Smooth muscle cell (in vitro differentiated cells): ENCODE data around the gene MS4A14. TPM values are rescaled to one million over a fixed set of nuclear protein-coding genes. Genes with fewer than 3 reads are reported as not detected.

Source experiments
- DNase-seq: peaks from one replicate; lab custom pipeline; 2025; ENCODE audit not compliant: unreplicated experiment; lab: John Stamatoyannopoulos, UW
- H2AFZ ChIP-seq: fragments of 200-600 bp; sonication (generic); 2 replicates; pipeline ENCODE4 v1.6.0; 2016; ENCODE audit warnings: antibody characterized with exemption, low read depth, mild to moderate bottlenecking
- H3F3A ChIP-seq: fragments of 200-600 bp; sonication (generic); 2 replicates; pipeline ENCODE4 v1.6.0; 2017; ENCODE audit warnings: antibody characterized with exemption, low read depth
- H3K27ac ChIP-seq: fragments of 200-600 bp; sonication (generic); 2 replicates; pipeline ENCODE4 v1.5.1; 2016; ENCODE audit warnings: low read depth, mild to moderate bottlenecking
- H3K27me3 ChIP-seq: fragments of 200-600 bp; sonication (generic); 2 replicates; pipeline ENCODE4 v1.6.1; 2016; ENCODE audit warnings: low read depth, mild to moderate bottlenecking
- H3K36me3 ChIP-seq: fragments of 200-600 bp; sonication (generic); 2 replicates; pipeline ENCODE4 v1.5.1; 2016; ENCODE audit warnings: low read depth
- H3K4me1 ChIP-seq: fragments of 200-600 bp; sonication (generic); 2 replicates; pipeline ENCODE4 v1.5.1; 2016; ENCODE audit warnings: low read depth
- H3K4me2 ChIP-seq: fragments of 200-600 bp; sonication (generic); 2 replicates; pipeline ENCODE4 v1.6.0; 2016; ENCODE audit warnings: mild to moderate bottlenecking
- H3K4me3 ChIP-seq: fragments of 200-600 bp; sonication (generic); 2 replicates; pipeline ENCODE4 v1.5.1; 2016; ENCODE audit warnings: mild to moderate bottlenecking
- H3K79me2 ChIP-seq: fragments of 200-600 bp; sonication (generic); 2 replicates; pipeline ENCODE4 v1.6.0; 2016; ENCODE audit warnings: low read depth, mild to moderate bottlenecking
- H3K9ac ChIP-seq: fragments of 200-600 bp; sonication (generic); 2 replicates; pipeline ENCODE4 v1.6.0; 2016; ENCODE audit warnings: low read depth
- H3K9me3 ChIP-seq: fragments of 200-600 bp; sonication (generic); replicated peaks from 2 replicates; pipeline ENCODE4 v1.5.1; 2016; ENCODE audit warnings: low read depth
- H4K20me1 ChIP-seq: fragments of 200-600 bp; sonication (generic); 2 replicates; pipeline ENCODE4 v1.6.0; 2016; ENCODE audit warnings: low read depth
- WGBS: methylation state at CpG from one replicate; pipeline ENCODE4 v1.1.7; 2016; ENCODE audit warnings: low lambda C conversion rate; 5-methylcytosine and 5-hydroxymethylcytosine counted together
- polyA plus RNA-seq: library from polyadenylated mRNA; unstranded; fragments of >200 nt; fragmentation: Nextera tagmentation; extraction: Ambion mirVana; gene quantifications from 2 replicates; pipeline ENCODE4 v1.2.1, GENCODE V29; 2016
- total RNA-seq: library from RNA; depleted of rRNA; stranded (reverse); fragments of >200 nt; gene quantifications from 2 replicates; pipeline ENCODE4 v1.2.3, GENCODE V29; 2014
- TF ChIP-seq, protein P1 (sequence below): fragments of 200-600 bp; sonication (generic); IDR thresholded peaks from 2 replicates; pipeline ENCODE4 v1.5.1; 2017; ENCODE audit warnings: borderline replicate concordance, mild to moderate bottlenecking, antibody characterized with exemption; ENCODE audit not compliant: insufficient read depth, poor library complexity, severe bottlenecking

The MS4A14 gene
- total and polyA plus RNA-seq, 2 experiments from 2014 or later: not detected

DNA sequence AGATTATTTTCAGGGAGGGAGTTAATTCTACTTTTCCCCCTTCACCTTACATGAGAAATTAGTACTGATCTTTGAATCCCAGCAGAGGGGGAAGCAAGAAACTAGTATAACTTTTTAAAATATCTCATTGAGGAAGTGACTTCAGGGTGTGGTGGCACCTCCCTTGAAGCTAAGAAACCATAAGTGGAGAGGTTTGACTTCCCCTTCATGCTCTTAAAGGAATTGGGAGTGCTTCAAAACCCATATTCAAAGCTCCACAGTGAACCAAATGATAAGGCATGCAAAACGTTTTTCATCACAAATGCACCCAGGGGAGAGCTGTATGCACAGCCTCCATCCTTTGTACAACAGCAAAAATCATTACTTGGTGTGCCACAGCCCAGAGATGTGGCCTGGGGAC lies 540 bp downstream of the MS4A14 start:
- Histone ChIP-seq H3K79me2 (no peaks in the 10 kb centered on the region), H3K9me3 (no peaks in the 10 kb centered on the region), H3K4me3 (no peak overlapping the region), H3K27me3 (no peaks in the 10 kb centered on the region), H3K9ac (no peak overlapping the region), H3F3A (no peaks in the 10 kb centered on the region), H4K20me1 (no peaks in the 10 kb centered on the region), H2AFZ (no peak overlapping the region), H3K4me2 (no peak overlapping the region), H3K36me3 (no peaks in the 10 kb centered on the region), H3K4me1 (no peaks in the 10 kb centered on the region), H3K27ac (no peak overlapping the region)
- 12% methylated on average over 1 of the region's 1 CpG for WGBS
- DNase-seq: no peak
- TF ChIP-seq, protein P1, sequence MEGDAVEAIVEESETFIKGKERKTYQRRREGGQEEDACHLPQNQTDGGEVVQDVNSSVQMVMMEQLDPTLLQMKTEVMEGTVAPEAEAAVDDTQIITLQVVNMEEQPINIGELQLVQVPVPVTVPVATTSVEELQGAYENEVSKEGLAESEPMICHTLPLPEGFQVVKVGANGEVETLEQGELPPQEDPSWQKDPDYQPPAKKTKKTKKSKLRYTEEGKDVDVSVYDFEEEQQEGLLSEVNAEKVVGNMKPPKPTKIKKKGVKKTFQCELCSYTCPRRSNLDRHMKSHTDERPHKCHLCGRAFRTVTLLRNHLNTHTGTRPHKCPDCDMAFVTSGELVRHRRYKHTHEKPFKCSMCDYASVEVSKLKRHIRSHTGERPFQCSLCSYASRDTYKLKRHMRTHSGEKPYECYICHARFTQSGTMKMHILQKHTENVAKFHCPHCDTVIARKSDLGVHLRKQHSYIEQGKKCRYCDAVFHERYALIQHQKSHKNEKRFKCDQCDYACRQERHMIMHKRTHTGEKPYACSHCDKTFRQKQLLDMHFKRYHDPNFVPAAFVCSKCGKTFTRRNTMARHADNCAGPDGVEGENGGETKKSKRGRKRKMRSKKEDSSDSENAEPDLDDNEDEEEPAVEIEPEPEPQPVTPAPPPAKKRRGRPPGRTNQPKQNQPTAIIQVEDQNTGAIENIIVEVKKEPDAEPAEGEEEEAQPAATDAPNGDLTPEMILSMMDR: no peak

DNA sequence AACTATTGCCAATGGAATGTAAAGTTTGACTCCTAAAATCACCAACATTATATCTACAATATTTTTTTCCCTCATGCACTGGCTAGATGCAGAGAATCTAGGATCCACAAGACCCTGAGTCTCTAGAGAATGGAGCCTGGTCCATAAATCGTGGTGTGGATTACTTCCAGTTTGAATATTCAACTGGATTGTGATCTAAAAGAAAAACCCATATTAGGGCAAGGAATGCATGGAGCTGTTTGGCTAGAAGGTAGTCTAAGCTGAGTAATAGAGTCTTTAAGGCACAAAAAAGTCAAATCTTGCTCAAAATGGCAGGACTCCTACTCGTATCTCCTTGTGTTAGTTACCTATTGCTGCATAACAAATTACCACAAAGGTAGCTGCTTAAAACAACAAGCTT lies 23.8 kb downstream of the MS4A14 start:
- no peaks in the 10 kb centered on the region for H3K27me3 ChIP-seq
- no peaks in the 10 kb centered on the region for H3K4me1 ChIP-seq
- no peak overlapping the region for H3K4me2 ChIP-seq
- H2AFZ ChIP-seq: no peak overlapping the region
- H3K9ac ChIP-seq: no peak overlapping the region
- H3K27ac ChIP-seq: no peak overlapping the region
- H4K20me1 ChIP-seq: no peaks in the 10 kb centered on the region
- H3K79me2 ChIP-seq: no peaks in the 10 kb centered on the region
- H3K9me3 ChIP-seq: no peaks in the 10 kb centered on the region
- no peak for DNase-seq
- TF ChIP-seq, protein P1: no peak
- H3K4me3 ChIP-seq: no peak overlapping the region
- no peaks in the 10 kb centered on the region for H3F3A ChIP-seq
- H3K36me3 ChIP-seq: no peaks in the 10 kb centered on the region
- 26% methylated on average over 2 of the region's 2 CpGs for WGBS

DNA sequence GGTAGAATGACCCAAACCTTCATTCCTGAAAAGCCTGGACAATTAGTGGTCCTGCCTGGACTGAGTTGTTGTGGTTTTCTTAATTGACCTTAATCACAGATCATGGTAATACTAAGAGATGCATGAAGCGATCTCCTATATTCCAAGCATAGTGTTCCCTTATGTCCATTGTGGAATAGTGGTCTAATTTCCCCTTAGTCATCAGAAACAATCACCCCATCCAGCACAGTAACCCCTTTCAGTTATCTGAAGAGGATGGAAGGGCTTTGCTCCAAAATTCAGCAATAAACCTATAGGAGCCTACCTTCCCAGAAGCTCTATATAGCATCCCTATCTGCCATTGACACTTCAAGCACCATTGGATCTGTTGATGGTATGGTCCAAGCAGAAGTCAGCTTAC lies 26.4 kb downstream of the MS4A14 start:
- Histone ChIP-seq H3K9ac (no peak overlapping the region), H3K9me3 (no peaks in the 10 kb centered on the region), H3K4me1 (no peaks in the 10 kb centered on the region), H3K79me2 (no peaks in the 10 kb centered on the region), H3K36me3 (no peaks in the 10 kb centered on the region), H3F3A (no peaks in the 10 kb centered on the region), H3K27ac (no peak overlapping the region), H3K27me3 (no peaks in the 10 kb centered on the region), H2AFZ (no peak overlapping the region), H3K4me2 (no peak overlapping the region), H4K20me1 (no peaks in the 10 kb centered on the region), H3K4me3 (no peak overlapping the region)
- DNase-seq: no peak
- TF ChIP-seq, protein P1: no peak
- WGBS: 65% methylated on average over 1 of the region's 1 CpG

DNA sequence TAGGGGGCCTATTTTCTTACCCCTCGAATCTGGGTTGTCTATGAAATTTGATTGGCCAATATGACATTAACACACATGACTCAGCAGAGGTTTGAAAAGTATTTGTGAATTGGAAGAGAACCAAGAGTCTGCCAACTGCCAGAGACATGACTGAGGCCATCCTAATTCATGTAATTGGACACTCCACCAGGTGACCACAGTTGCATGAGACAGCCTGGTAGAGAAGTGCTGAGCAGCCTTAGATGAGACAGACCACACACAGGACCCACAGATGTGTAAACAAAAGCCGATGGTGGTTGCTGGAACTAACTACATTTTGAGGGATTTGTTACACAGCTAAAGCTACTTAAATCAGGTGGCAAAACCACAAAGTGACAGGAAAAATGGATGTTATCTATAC lies 32.3 kb downstream of the MS4A14 start:
- Histone ChIP-seq H3K9me3 (no peaks in the 10 kb centered on the region), H3K4me3 (no peak overlapping the region), H4K20me1 (no peaks in the 10 kb centered on the region), H3K9ac (no peak overlapping the region), H2AFZ (no peak overlapping the region), H3K27ac (no peak overlapping the region), H3F3A (no peaks in the 10 kb centered on the region), H3K4me2 (no peak overlapping the region), H3K27me3 (no peaks in the 10 kb centered on the region), H3K79me2 (no peaks in the 10 kb centered on the region), H3K4me1 (no peaks in the 10 kb centered on the region), H3K36me3 (no peaks in the 10 kb centered on the region)
- TF ChIP-seq, protein P1: no peak
- no peak for DNase-seq
- WGBS: 63% methylated on average over 2 of the region's 2 CpGs
